Measurements from ENCODE around the gene ZNF474.

- TF ChIP-seq CTCF (conservative IDR thresholded peaks at IDR 0.05; ENCODE audit: low read depth, low read length) (no peak), RAD21 (IDR thresholded peaks at IDR 0.05; ENCODE audit: low read length) (no peak), USF2 (IDR thresholded peaks at IDR 0.05; ENCODE audit: low read depth, low read length) (no peak), CEBPB (IDR thresholded peaks at IDR 0.05; ENCODE audit: low read depth, low read length) (no peak), MAZ (IDR thresholded peaks at IDR 0.05; ENCODE audit: borderline replicate concordance, low read depth, low read length) (no peak), POLR2A (IDR thresholded peaks at IDR 0.05; ENCODE audit: low read depth, low read length) (no peak), ELK1 (IDR thresholded peaks at IDR 0.05; ENCODE audit: borderline replicate concordance, low read depth, low read length) (no peak), RCOR1 (IDR thresholded peaks at IDR 0.05; ENCODE audit: insufficient replicate concordance, low read length) (no peak), MAFK (IDR thresholded peaks at IDR 0.05; ENCODE audit: low read depth, low read length) (no peak), SMC3 (IDR thresholded peaks at IDR 0.05; ENCODE audit: low read depth, low read length) (no peak), FOS (IDR thresholded peaks at IDR 0.05; ENCODE audit: low read depth, low read length) (no peak)
Measured at GRCh38 chr5:122181863-122182262, 52.5 kb downstream of the ZNF474 start.
